GM12878 (cell line): ENCODE data around the gene SULT1C4. TPM values are rescaled to one million over a fixed set of nuclear protein-coding genes. Genes with fewer than 3 reads are reported as not detected.
A peak's percentile ranks its signal among the peaks of the same experiment; 100 is the strongest.

ENCODE experiments used
- ATAC-seq: fragments of 200-7000 bp; cut with Tn5 transposase; 3 replicates; pipeline ENCODE4 v1.9.1; 2020; ENCODE audit warnings: mild to moderate bottlenecking, moderate library complexity
- BruUV-seq: library from RNA; stranded (reverse); fragments of 400-500 nt; replicated peaks from 2 replicates; lab custom pipeline; 2021; lab: Mats Ljungman, UMichigan
- CTCF ChIA-PET: fragments of 300-600 bp; sonication (Branson Sonifier 250); formaldehyde crosslinking; extraction: SDS; loops from one replicate; lab custom pipeline; 2021; ENCODE audit warnings: inconsistent platforms; lab: Yijun Ruan, JAX
- POLR2A ChIA-PET: fragments of 350-600 bp; formaldehyde crosslinking; extraction: SDS; loops from one replicate; lab custom pipeline; 2021; ENCODE audit warnings: inconsistent platforms; lab: Charles Lee
- RAD21 ChIA-PET: fragments of 300-600 bp; sonication (Branson Sonifier 250); formaldehyde crosslinking; loops from one replicate; lab custom pipeline; 2023; ENCODE audit warnings: antibody characterized with exemption; ENCODE audit not compliant: unreplicated experiment; lab: Charles Lee
- SMC1A ChIA-PET: fragments of 300-600 bp; sonication (Branson Sonifier 250); formaldehyde crosslinking; loops from one replicate; lab custom pipeline; 2023; ENCODE audit not compliant: unreplicated experiment, uncharacterized antibody; lab: Charles Lee
- DNase-seq: peaks from one replicate; pipeline ENCODE4 v3.0.0-alpha.2; 2011; ENCODE audit warnings: low read depth, low spot score
- FAIRE-seq: peaks from 3 replicates; lab custom pipeline; 2011; peaks lifted over from hg19 to GRCh38; lab: Jason Lieb, UNC
- H2AFZ ChIP-seq: 2 replicates; pipeline ENCODE4 v1.6.0; 2011; ENCODE audit warnings: low read depth, low read length, control low read depth; ENCODE audit not compliant: control insufficient read depth
- H3K27ac ChIP-seq: 2 replicates; pipeline ENCODE4 v1.5.1; 2011; ENCODE audit warnings: control low read depth; ENCODE audit not compliant: control insufficient read depth, insufficient read depth
- H3K27me3 ChIP-seq, 2 experiments: replicated peaks in 1 of 2; 2 replicates each; pipeline versions ENCODE4 v1.6.0 to v1.6.1; 2011; ENCODE audit warnings: low read length in 1 of 2; ENCODE audit not compliant: control insufficient read depth in 2 of 2, insufficient read depth in 2 of 2
- H3K36me3 ChIP-seq, 2 experiments: 2 replicates each; pipeline ENCODE4 v1.5.1; 2011; ENCODE audit warnings: low read length in 1 of 2; ENCODE audit not compliant: control insufficient read depth in 2 of 2, insufficient read depth in 2 of 2
- H3K4me1 ChIP-seq: 2 replicates; pipeline ENCODE4 v1.6.1; 2011; ENCODE audit warnings: mild to moderate bottlenecking, low read length, moderate library complexity, mixed read lengths; ENCODE audit not compliant: control insufficient read depth, insufficient read depth
- H3K4me2 ChIP-seq: 2 replicates; pipeline ENCODE4 v1.6.0; 2011; ENCODE audit warnings: control low read depth; ENCODE audit not compliant: control insufficient read depth, insufficient read depth
- H3K4me3 ChIP-seq: fragments of 200-600 bp; sonication (generic); 2 replicates; pipeline ENCODE4 v1.5.1; 2016
- H3K79me2 ChIP-seq: 2 replicates; pipeline ENCODE4 v1.6.0; 2011; ENCODE audit warnings: low read length; ENCODE audit not compliant: control insufficient read depth, insufficient read depth
- H3K9ac ChIP-seq: 2 replicates; pipeline ENCODE4 v1.8.0; 2011; ENCODE audit warnings: low read length, control low read depth, mixed read lengths; ENCODE audit not compliant: control insufficient read depth, insufficient read depth
- H3K9me3 ChIP-seq: replicated peaks from 3 replicates; pipeline ENCODE4 v1.5.1; 2011; ENCODE audit warnings: mild to moderate bottlenecking, low read length; ENCODE audit not compliant: control insufficient read depth, insufficient read depth
- H4K20me1 ChIP-seq: 2 replicates; pipeline ENCODE4 v1.6.0; 2011; ENCODE audit not compliant: control insufficient read depth, insufficient read depth
- CBX5 ChIP-seq: sonication (generic); IDR thresholded peaks from 2 replicates; pipeline ENCODE4 v1.6.1; 2016; ENCODE audit warnings: low read depth, moderate library complexity, mild to moderate bottlenecking, inconsistent platforms
- KAT2A ChIP-seq: conservative IDR thresholded peaks from 2 replicates; pipeline ENCODE4 v1.6.1; 2011; ENCODE audit warnings: low read depth, low read length; ENCODE audit not compliant: control insufficient read depth
- NR2C2 ChIP-seq: IDR thresholded peaks from 2 replicates; pipeline ENCODE4 v1.6.1; 2011; ENCODE audit warnings: borderline replicate concordance, low read depth; ENCODE audit not compliant: control insufficient read depth, insufficient read length
- POLR2A ChIP-seq: IDR thresholded peaks from 2 replicates; pipeline ENCODE4 v1.6.1; 2011; ENCODE audit warnings: low read depth, mild to moderate bottlenecking, low read length
- SRF ChIP-seq, 2 experiments: IDR thresholded peaks; 2 replicates each; pipeline ENCODE4 v1.6.1; 2011; ENCODE audit warnings: low read depth in 2 of 2, low read length in 2 of 2, mild to moderate bottlenecking in 1 of 2, moderate library complexity in 1 of 2
- ZNF622 ChIP-seq: fragments of 450-650 bp; IDR thresholded peaks from 2 replicates; pipeline ENCODE4 v1.6.1; 2017; ENCODE audit warnings: mild to moderate bottlenecking, inconsistent platforms
- ZSCAN29 ChIP-seq: fragments of 450-650 bp; IDR thresholded peaks from 2 replicates; pipeline ENCODE4 v1.6.1; 2017; ENCODE audit warnings: mild to moderate bottlenecking, moderate library complexity
- WGBS: methylation state at CpG from one replicate; pipeline ENCODE4 v1.1.6; 2016; ENCODE audit warnings: low lambda C conversion rate; ENCODE audit not compliant: insufficient replicate concordance, insufficient coverage; ENCODE audit errors: missing lambda C conversion rate; 5-methylcytosine and 5-hydroxymethylcytosine counted together
- in situ Hi-C: fragments of 300-500 bp; cut with MboI; formaldehyde crosslinking; loops from 9 replicates; pipeline ENCODE4 v1.14.3; 2018; ENCODE audit warnings: mixed read lengths
- intact Hi-C: fragments of 100-400 bp; cut with micrococcal nuclease; formaldehyde crosslinking; loops from one replicate; pipeline ENCODE4 v1.14.2; 2022; ENCODE audit not compliant: unreplicated experiment
- polyA plus RNA-seq, 11 experiments: library from polyadenylated mRNA; depleted of rRNA in 4 of 11; unstranded in 6 of 11; stranded (reverse) in 5 of 11; fragments of >200 nt; fragmentation: Nextera tagmentation in 4 of 11; fragmentation: Illumina TruSeq in 1 of 11; extraction: Ambion mirVana in 4 of 11; extraction: Trizol in 1 of 11; gene quantifications; 1 replicate in 1 of 11; 2 replicates in 10 of 11; pipeline versions ENCODE4 v1.2.1 to v1.2.3, GENCODE V29; 2011 to 2016; ENCODE audit warnings: inconsistent platforms in 2 of 11, missing spikeins in 2 of 11, low read depth in 1 of 11
- total RNA-seq, 4 experiments: library from RNA; depleted of rRNA in 3 of 4; stranded (reverse); fragments of >200 nt in 3 of 4; fragmentation: Illumina TruSeq in 1 of 4; extraction: Trizol in 1 of 4; gene quantifications; 2 replicates each; pipeline versions ENCODE4 v1.2.1 to v1.2.3, GENCODE V29; 2013 to 2021

Gene SULT1C4
- total and polyA plus RNA-seq, 10 of the 15 experiments (the other 5 are each of a cell fraction or from before 2014, with no cell fraction given): 0.04 TPM; not detected in 9

- CTCF ChIA-PET: no interaction called here
- in situ Hi-C loops: loop anchor here (5.0 kb wide), 1 partner anchor 51 kb away; no protein-coding TSS in a partner anchor
- DNase-seq: no peak
- no peak overlapping the region for H2AFZ ChIP-seq
- no peaks in the 10 kb centered on the region; the same call in 1 of the 2 replicates for H3K4me1 ChIP-seq
- H3K4me2 ChIP-seq: no peak overlapping the region
- H3K9ac ChIP-seq: no peak overlapping the region
- RAD21 ChIA-PET: no interaction called here
- FAIRE-seq: no peak
- no peaks in the 10 kb centered on the region; the same call in 1 of the 3 replicates for H3K9me3 ChIP-seq
- no peak overlapping the region for H3K4me3 ChIP-seq
- BruUV-seq: no TSS peak
- intact Hi-C loops: no loop called here
- H3K27ac ChIP-seq: no peak overlapping the region
- no peaks in the 10 kb centered on the region for H3K79me2 ChIP-seq
- ATAC-seq: no peak
- SMC1A ChIA-PET: interaction anchor here (0.6 kb wide), 1 partner anchor 822 kb away, joined by 3 read pairs; no protein-coding TSS in a partner anchor
- no peaks in the 10 kb centered on the region for H3K27me3 ChIP-seq
- TF ChIP-seq NR2C2 (no peak), CBX5 (0 out of 2 replicates have a peak, but pooled peaks have one; percentile 55), ZSCAN29 (no peak)
- POLR2A ChIA-PET: no interaction called here
- no peaks in the 10 kb centered on the region for H3K36me3 ChIP-seq
- H4K20me1 ChIP-seq: no peaks in the 10 kb centered on the region
These were observed 15.4 kb downstream of the SULT1C4 start for GRCh38 chr2:108393197-108393596.

GRCh38 chr2:108395155-108395554 is 17.4 kb downstream of the SULT1C4 start:
- intact Hi-C loops: no loop called here
- Histone ChIP-seq H3K9ac (no peak overlapping the region), H2AFZ (no peak overlapping the region), H3K27ac (no peak overlapping the region), H3K79me2 (no peaks in the 10 kb centered on the region), H3K4me3 (no peak overlapping the region), H4K20me1 (no peaks in the 10 kb centered on the region), H3K36me3 (no peaks in the 10 kb centered on the region), H3K27me3 (no peaks in the 10 kb centered on the region), H3K9me3 (peaks cover 6% of the 10 kb centered on the region; the same call in 2 of the 3 replicates), H3K4me1 (no peaks in the 10 kb centered on the region; the same call in 1 of the 2 replicates), H3K4me2 (no peak overlapping the region)
- TF ChIP-seq KAT2A (no peak), SRF (IDR thresholded peaks at IDR 0.05; ENCODE audit: low read depth in 2 of 2, low read length in 2 of 2) (no peak), NR2C2 (no peak), ZNF622 (no peak), POLR2A (no peak)
- FAIRE-seq (no peak), DNase-seq (no peak), ATAC-seq (no peak)
- ChIA-PET POLR2A (interaction anchor here (1.3 kb wide), 1 partner anchor 10 kb away, joined by 3 read pairs; no protein-coding TSS in a partner anchor), SMC1A (interaction anchor here (1.0 to 4.5 kb wide), 6 partner anchors 9 to 239 kb away, joined by 3 to 53 read pairs (median 5); no protein-coding TSS in a partner anchor), RAD21 (interaction anchor here (0.8 to 1.5 kb wide), 7 partner anchors 10 to 242 kb away, joined by 3 to 9 read pairs (median 3); no protein-coding TSS in a partner anchor), CTCF (interaction anchor here (1.0 to 5.5 kb wide), 8 partner anchors 9 to 241 kb away, joined by 3 to 93 read pairs (median 8); no protein-coding TSS in a partner anchor)
- in situ Hi-C loops: loop anchor here (5.0 kb wide), 1 partner anchor 187 kb away; no protein-coding TSS in a partner anchor
- BruUV-seq: no TSS peak
- WGBS: 90% methylated on average over 8 of the region's 8 CpGs
